ELF-1 (cell line): ENCODE results near the gene CHAD.

Experiments
- DNase-seq: peaks from one replicate; pipeline ENCODE4 v3.0.0-alpha.2; 2016; ENCODE audit warnings: low read depth, low spot score

Gene CHAD

GRCh38 chr17:50468304-50469207 is at the start of gene CHAD:
TSS of gene CHAD (minus strand) at chr17:50468880. CDS start at chr17:50468813, 67 bp downstream.
- DNase-seq = peak; percentile 54

- DNase-seq = no peak
Observed at GRCh38 chr17:50517504-50518383, 49.1 kb upstream of the CHAD start.

- no peak for DNase-seq
Observed at GRCh38 chr17:50517011-50517410, 48.3 kb upstream of the CHAD start.

GRCh38 chr17:50514936-50515702 is 46.4 kb upstream of the CHAD start:
- DNase-seq = no peak

DNA sequence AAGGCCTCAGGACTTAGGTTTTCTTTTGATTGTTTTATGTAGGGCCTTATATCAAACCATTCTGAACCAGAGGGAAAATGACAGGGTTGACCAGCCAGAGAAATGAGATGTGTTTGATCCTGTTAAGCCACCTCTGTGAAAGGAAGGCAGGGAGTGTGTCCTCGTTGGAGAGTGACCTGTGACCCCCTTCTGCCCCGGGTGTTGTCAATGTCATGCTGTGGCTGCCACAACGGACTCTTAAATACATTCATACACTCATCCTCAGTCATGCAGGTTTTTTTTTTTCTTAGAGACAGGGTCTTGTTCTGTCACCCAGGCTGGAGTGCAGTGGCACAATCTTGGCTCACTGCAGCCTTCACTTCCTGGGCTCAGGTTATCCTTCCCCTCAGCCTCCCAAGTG is 45.7 kb upstream of the CHAD start:
- no peak for DNase-seq

DNA sequence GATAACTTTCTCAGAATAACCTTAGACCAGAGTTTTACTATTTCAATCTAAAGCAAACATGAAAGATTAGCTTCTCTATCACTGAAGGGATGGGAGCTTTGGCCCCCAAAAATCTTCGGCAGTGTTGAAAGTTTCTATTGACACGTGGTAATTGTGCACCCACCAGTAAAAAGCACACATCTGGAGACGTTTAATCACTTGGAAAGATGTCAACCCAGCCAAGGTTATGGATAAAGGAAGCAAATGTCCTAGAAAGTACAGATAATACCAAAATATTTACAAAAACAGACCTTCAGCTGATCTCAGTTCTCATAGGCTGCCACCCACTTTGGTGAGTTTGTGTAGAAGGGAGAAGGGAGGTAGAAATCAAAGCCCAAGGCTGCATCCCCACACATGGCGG is 44.8 kb upstream of the CHAD start:
- DNase-seq = no peak

GRCh38 chr17:50511058-50511457 is 42.4 kb upstream of the CHAD start:
- no peak for DNase-seq

DNA sequence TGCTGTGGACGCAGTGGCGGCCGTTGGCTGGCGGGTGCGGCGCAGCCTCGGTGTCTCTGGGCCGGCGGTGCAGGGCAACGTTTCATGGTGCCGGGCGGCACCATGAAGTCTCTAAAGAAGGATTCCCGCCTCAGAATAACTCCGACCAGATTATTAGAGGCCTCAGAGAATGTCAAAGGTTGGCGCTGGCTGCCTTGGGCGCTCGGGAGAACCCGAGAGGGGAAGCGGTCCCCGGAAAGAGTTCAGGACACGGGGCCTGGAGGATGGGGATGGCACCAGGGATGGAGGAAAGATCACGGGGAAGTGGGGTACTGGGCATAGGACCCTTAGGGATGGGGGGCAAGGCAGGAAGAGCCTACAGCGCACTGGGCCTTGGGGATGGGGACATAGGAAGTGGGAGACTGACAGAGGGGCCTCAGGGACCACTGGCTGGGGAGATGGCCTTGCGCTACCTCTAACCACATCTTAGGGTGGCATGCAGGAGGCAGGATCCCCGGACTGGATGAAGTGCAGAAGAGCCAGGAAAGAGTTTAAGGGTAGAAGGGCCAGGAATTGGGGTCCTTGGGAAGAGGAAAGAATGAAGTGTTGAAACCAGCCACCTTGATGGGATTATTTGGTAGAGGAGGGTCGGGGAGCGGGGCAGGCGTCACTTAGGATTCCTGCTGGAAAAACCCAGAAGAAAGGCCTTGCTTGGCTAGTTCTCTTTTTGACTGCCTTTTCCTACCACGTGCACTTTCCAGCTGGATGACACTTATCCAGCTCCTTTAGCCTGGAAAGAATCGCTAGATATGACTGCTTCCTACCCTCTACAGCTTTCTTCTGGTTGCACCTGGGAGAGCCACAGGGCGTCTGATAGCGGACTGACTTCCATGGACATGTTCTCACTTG is 40.1 kb upstream of the CHAD start:
- DNase-seq = no peak

GRCh38 chr17:50507871-50508572 is 39.3 kb upstream of the CHAD start, which contains the start of gene MYCBPAP:
TSS of gene MYCBPAP (plus strand) at chr17:50508439. CDS start at chr17:50508675, 236 bp downstream.
- DNase-seq = peak; percentile 72

DNA sequence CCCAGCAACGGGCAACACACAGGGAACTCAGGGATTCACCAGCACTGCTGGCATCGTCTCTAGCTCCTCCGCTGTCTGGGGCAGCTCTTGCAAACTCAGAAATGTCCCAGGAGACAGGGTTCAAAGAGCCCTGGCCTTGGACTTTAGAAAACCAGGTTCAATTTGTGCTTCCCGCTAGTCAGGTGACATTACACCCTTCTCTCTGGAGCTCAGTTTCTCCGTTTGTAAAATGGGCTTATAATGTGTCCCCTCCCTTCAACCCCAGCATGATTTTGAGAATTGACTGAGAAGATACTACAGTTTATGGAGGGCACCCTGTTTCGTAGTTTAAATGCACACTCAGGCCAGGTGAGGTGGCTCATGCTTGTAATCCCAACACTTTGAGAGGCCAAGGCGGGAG is 37.6 kb upstream of the CHAD start:
- no peak for DNase-seq

DNA sequence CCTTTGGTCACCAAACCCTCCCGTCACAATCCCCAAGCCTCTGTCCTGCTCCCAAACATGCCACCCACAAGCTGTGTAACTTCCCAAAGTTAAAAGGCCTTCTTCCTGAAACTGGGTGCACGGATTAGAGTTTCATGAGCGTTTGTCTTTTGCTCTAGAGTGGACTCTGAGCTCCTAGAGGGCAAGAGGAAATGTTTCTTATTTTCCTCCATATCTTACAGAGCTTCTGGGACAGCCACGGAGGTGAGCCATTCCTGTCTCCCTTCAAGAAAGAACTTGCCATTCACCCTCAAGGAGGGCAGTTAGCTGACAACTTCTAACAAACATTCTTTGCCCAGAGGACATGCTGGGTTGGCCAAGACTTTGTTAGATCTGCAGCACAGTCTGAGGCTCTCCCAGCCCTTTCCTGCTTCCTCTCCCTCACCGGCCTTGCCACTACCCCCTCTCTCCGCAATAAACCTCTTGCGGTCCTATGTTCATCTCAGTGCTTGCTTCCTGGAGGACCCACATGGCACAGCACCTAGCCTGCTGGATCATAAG is 37.0 kb upstream of the CHAD start:
- DNase-seq = no peak

DNA sequence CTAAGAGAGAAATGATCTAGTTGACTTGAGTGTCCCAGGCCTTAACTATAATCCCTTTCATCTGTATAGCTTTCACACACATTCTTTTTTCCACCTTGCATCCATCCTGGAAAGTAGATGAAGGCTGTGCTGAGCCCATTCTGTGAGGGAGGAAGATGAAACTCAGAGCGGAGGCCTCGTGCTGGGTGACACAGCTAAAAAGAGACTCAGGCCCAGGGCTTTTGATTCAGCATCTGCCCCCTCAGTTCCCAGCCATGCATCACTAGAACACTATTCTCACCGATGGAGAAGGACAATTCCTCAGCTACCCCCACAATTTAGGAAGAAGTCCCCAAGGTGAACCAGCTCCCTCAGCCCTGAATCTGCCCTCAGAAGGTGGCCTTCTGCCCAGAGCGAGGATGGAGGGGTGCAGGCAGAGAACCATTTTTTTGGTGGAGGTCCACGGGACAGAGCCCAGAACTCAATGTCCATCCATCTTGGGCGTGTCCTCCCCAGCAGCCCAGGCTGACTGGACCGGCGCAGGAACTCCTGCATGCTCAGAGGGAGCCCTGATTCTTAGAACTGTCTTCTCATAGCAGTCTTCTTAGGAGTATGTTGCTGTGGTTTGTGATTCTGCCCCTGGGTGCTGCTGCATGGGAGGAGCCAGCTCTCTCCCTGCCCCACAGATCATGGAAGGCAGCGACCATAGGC is 33.8 kb upstream of the CHAD start:
- DNase-seq = no peak

DNA sequence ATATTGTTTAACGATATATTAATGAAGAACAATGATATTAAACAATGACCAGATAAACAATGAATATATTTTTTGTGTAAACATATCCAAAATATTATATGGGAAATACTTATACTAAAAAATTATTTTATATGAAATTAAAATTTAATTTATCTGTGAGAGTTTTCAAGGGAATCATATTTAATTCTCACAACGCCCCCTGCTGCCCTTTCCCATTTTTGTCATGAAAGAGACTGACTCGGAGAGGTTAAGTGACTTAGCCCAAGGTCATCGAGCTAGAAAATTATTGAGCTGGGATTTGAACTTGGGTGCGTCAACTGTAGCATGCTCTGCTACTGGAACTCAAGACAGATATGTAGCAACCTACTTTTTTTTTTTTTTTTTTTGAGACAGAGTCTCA is 32.4 kb upstream of the CHAD start:
- no peak for DNase-seq

DNA sequence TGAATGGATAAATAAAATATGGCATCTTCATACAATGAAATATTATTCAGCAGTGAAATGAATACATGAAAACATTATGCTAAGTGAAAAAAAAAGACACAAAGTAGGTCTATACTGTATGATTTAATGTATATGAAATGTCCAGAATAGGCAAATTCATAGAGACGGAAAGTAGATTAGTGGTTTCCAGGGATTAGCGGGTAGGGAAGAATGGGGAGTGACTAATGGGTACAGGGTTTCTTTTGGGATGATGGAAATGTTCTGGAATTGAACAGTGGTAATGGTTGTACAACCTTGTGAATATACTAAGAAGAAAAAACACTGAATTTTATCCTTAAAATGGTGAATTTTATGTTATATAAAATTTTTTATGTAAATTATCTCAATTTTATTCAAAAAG is 31.0 kb upstream of the CHAD start:
- DNase-seq = no peak

DNA sequence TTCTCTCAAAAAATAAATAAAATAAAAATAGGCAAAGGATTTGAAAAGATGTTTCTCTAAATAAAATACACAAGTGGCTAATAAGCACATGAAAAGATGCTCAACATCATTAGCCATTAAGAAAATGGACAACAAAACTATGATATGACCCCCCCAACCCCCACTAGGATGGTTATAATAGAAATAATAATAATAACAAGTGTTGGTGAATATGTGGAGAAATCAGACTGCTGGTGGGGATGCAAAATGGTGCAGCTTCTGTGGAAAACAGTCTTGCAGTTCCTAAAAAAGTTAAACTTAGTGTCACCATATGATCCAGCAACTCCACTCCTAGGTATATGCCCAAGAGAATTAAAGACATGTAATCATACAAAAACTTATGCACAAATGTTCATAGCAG is 30.6 kb upstream of the CHAD start:
- DNase-seq = no peak

DNA sequence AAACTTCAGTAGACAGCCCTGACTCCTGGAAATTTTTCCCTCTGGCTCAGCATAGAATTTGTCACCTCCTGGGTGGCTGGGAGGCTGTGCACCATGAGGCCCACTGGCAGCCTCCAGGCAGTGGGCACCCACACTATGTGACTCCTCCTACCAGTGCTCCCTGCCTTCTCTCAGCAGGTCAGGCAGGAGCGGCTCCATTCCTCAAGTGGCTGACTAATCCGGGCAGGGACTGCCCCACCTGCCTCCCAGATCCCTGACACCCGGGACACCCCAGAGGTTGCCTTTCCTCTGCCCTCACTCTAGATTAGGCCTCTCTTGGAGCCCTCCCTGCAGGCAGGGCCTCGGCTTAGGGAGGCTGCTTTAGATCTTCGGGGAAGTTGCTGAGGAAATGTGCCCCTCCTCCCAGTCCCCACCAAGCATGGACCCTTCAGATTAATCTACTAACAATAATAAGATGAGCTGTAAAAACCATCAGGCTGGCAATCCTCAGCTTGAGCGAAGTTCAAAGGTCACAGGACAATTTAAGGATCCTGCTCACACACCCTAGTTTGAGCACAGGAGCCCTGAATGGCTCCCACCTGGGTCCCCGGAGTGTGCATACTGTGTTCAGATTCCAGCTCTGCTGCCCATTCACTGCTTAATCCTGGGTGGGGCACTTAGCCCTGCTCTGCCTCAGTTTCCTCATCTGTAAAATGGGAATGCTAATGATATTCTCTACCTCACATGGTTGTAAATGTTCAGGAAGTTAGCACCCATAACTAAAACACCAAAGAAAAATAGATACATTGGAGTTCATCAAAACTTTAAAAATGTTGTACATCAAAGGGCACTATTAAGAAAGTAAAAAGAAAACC is 29.6 kb upstream of the CHAD start:
- DNase-seq = no peak

DNA sequence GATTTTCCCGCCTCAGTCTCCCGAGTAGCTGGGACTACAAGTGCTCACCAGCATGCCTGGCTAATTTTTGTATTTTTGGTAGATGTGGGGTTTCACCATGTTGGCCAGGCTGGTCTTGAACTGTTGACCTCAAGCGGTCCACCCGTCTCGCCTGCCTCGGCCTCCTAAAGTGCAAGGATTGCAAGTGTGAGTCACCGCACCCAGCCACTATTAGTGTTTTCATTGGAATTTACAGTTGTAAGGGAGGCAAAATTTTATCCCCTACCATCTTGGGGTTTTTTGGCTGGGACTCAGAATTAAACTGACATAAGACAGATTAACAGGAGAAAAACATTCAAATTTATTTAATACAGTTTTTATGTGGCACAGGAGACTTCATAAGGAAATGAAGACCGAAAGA is 27.2 kb upstream of the CHAD start:
- DNase-seq = no peak

GRCh38 chr17:50495217-50495823 is 26.6 kb upstream of the CHAD start:
- DNase-seq = no peak
